ENCODE results near the gene SNX21.
"Not testable (repeated sequence)": the region's sequence is repeated elsewhere in the genome, so short reads cannot be mapped to it uniquely, and the experiment has no call there.

SNX21 gene

GRCh38 chr20:45867819-45868176, 34.2 kb downstream of the SNX21 start:
- peak overlapping the region in 4 of 21 experiments; percentile 8 to 44 (median 25) for H3K27ac ChIP-seq

GRCh38 chr20:45872626-45873025, 39.0 kb downstream of the SNX21 start:
- no peak overlapping the region for H3K4me3 ChIP-seq
- peak overlapping the region in 4 of 21 experiments; percentile 21 to 68 (median 45) for H3K27ac ChIP-seq

More at GRCh38 chr20:45867819-45868176, 34.2 kb downstream of the SNX21 start:
- no peak overlapping the region for H3K4me3 ChIP-seq

GRCh38 chr20:45873409-45874103, 40.0 kb downstream of the SNX21 start:
- Histone ChIP-seq H3K27ac (peak overlapping the region in 2 of 21 experiments; percentile 10 to 53), H3K4me3 (no peak overlapping the region)

GRCh38 chr20:45874104-45874481, 40.5 kb downstream of the SNX21 start:
- H3K4me3 ChIP-seq, H3K27ac ChIP-seq: not testable (repeated sequence)

GRCh38 chr20:45874576-45874975, 41.0 kb downstream of the SNX21 start:
- Histone ChIP-seq H3K27ac (no peak overlapping the region), H3K4me3 (no peak overlapping the region)

- no peak overlapping the region for H3K4me3 ChIP-seq
- peak overlapping the region in 1 of 21 experiments; percentile 38 for H3K27ac ChIP-seq
Observed at GRCh38 chr20:45878076-45878761, 44.6 kb downstream of the SNX21 start.

GRCh38 chr20:45880988-45881788, 47.6 kb downstream of the SNX21 start, which contains the start of gene ZSWIM1:
ZSWIM1 (plus strand) TSS chr20:45881227; CDS start chr20:45882593, 1,366 bp downstream.
- Histone ChIP-seq H3K27ac (peak within 1 kb of the TSS in 20 of 21 experiments; percentile 50 to 95 (median 84)), H3K4me3 (peak within 1 kb of the TSS; percentile 34 to 71 (median 57))

- no peak overlapping the region for H3K27ac ChIP-seq
Observed at GRCh38 chr20:45882469-45883099, 49.0 kb downstream of the SNX21 start.

GRCh38 chr20:45883100-45883469, 49.5 kb downstream of the SNX21 start:
- no peak overlapping the region for H3K4me3 ChIP-seq
- no peak overlapping the region for H3K27ac ChIP-seq

More at GRCh38 chr20:45882469-45883099, 49.0 kb downstream of the SNX21 start:
- H3K4me3 ChIP-seq, result no peak overlapping the region

- H3K27ac ChIP-seq, result no peak overlapping the region
- no peak overlapping the region for H3K4me3 ChIP-seq
Observed at GRCh38 chr20:45886590-45887345, 53.2 kb downstream of the SNX21 start.

- no peak within 1 kb of the TSS for H3K27ac ChIP-seq
- H3K4me3 ChIP-seq, result no peak within 1 kb of the TSS
Observed at GRCh38 chr20:45887346-45887715, 53.7 kb downstream of the SNX21 start, which contains the start of gene SPATA25. SPATA25 (minus strand) TSS chr20:45887622; CDS start chr20:45887590, 32 bp downstream.

- Histone ChIP-seq H3K4me3 (no peak overlapping the region), H3K27ac (no peak overlapping the region)
Observed at GRCh38 chr20:45888681-45889080, 55.1 kb downstream of the SNX21 start.

GRCh38 chr20:45890077-45890984, 56.7 kb downstream of the SNX21 start:
- H3K27ac ChIP-seq, result peak overlapping the region; percentile 36 to 92 (median 78)
- H3K4me3 ChIP-seq, result peak overlapping the region; percentile 53 to 93 (median 78)

GRCh38 chr20:45890985-45891983, 57.7 kb downstream of the SNX21 start, which contains the start of the genes CTSA and NEURL2:
CTSA (plus strand) TSS chr20:45891335; CDS start chr20:45891569, 234 bp downstream.
NEURL2 (minus strand) TSS chr20:45891208; CDS start chr20:45890991, 217 bp downstream.
- peak within 1 kb of the TSS; percentile 53 to 93 (median 78) for H3K4me3 ChIP-seq
- H3K27ac ChIP-seq, result peak within 1 kb of the TSS; percentile 36 to 92 (median 78)

GRCh38 chr20:45892049-45892825, 58.6 kb downstream of the SNX21 start:
- H3K27ac ChIP-seq, result peak overlapping the region in 15 of 21 experiments; percentile 63 to 92 (median 82)
- peak overlapping the region; percentile 53 to 93 (median 78) for H3K4me3 ChIP-seq
